ENCODE data around the gene SMLR1. TPM values are rescaled to one million over a fixed set of nuclear protein-coding genes. Genes with fewer than 3 reads are reported as not detected.

The SMLR1 gene
- total and polyA plus RNA-seq, 12 donors: not detected

- no peak overlapping the region for H3K4me3 ChIP-seq
- intact Hi-C loops (cut with DNase I): no loop called here
- ATAC-seq: no peak
- peaks cover 0 to 33% (median 10%) of the 10 kb centered on the region in 9 donors for H3K4me1 ChIP-seq
- H3K36me3 ChIP-seq: peaks cover 0 to 48% (median 0%) of the 10 kb centered on the region in 9 donors
- DNase-seq: no peak
- TF ChIP-seq CTCF (IDR thresholded peaks at IDR 0.05): no peak
- H3K27me3 ChIP-seq: no peaks in the 10 kb centered on the region
- 70 to 71% methylated on average over 1 of the region's 1 CpG for WGBS, 2 donors
- H3K9me3 ChIP-seq: peaks cover 0 to 4% (median 0%) of the 10 kb centered on the region in 11 donors
- H3K27ac ChIP-seq: no peak overlapping the region
These were observed 23.8 kb downstream of the SMLR1 start for GRCh38 chr6:130851026-130851425.

GRCh38 chr6:130852844-130853554 lies 25.8 kb downstream of the SMLR1 start:
- TF ChIP-seq CTCF (IDR thresholded peaks at IDR 0.05): no peak
- Histone ChIP-seq H3K4me3 (no peak overlapping the region), H3K4me1 (peaks cover 0 to 24% (median 0%) of the 10 kb centered on the region in 9 donors), H3K27ac (no peak overlapping the region), H3K36me3 (peaks cover 0 to 67% (median 5%) of the 10 kb centered on the region in 9 donors), H3K9me3 (peaks cover 0 to 4% (median 0%) of the 10 kb centered on the region in 11 donors), H3K27me3 (no peaks in the 10 kb centered on the region)
- intact Hi-C loops (cut with DNase I): no loop called here
- 62 to 67% methylated on average over 7 of the region's 7 CpGs for WGBS, 2 donors
- ATAC-seq: no peak
- no peak for DNase-seq

GRCh38 chr6:130853555-130854183 lies 26.5 kb downstream of the SMLR1 start:
- peaks cover 0 to 18% (median 0%) of the 10 kb centered on the region in 9 donors for H3K4me1 ChIP-seq
- no peaks in the 10 kb centered on the region for H3K27me3 ChIP-seq
- no peak overlapping the region for H3K4me3 ChIP-seq
- TF ChIP-seq CTCF (IDR thresholded peaks at IDR 0.05): no peak
- WGBS, 2 donors: 61% methylated on average over 5 of the region's 5 CpGs
- intact Hi-C loops (cut with DNase I): no loop called here
- H3K27ac ChIP-seq: no peak overlapping the region
- DNase-seq (no peak), ATAC-seq (no peak)
- peaks cover 0 to 74% (median 11%) of the 10 kb centered on the region in 9 donors for H3K36me3 ChIP-seq
- peaks cover 0 to 4% (median 0%) of the 10 kb centered on the region in 11 donors for H3K9me3 ChIP-seq

GRCh38 chr6:130858054-130858453 lies 30.8 kb downstream of the SMLR1 start:
- 85 to 91% methylated on average over 4 of the region's 4 CpGs for WGBS, 2 donors
- no peak for TF ChIP-seq CTCF (IDR thresholded peaks at IDR 0.05)
- Histone ChIP-seq H3K4me1 (no peaks in the 10 kb centered on the region), H3K9me3 (peaks cover 0 to 4% (median 0%) of the 10 kb centered on the region in 11 donors), H3K36me3 (peaks cover 0 to 97% (median 11%) of the 10 kb centered on the region in 9 donors), H3K4me3 (no peak overlapping the region), H3K27ac (no peak overlapping the region), H3K27me3 (no peaks in the 10 kb centered on the region)
- DNase-seq: no peak
- intact Hi-C loops (cut with DNase I): no loop called here
- no peak for ATAC-seq
